ENCODE data around the gene SORBS2.

Gene SORBS2

DNA sequence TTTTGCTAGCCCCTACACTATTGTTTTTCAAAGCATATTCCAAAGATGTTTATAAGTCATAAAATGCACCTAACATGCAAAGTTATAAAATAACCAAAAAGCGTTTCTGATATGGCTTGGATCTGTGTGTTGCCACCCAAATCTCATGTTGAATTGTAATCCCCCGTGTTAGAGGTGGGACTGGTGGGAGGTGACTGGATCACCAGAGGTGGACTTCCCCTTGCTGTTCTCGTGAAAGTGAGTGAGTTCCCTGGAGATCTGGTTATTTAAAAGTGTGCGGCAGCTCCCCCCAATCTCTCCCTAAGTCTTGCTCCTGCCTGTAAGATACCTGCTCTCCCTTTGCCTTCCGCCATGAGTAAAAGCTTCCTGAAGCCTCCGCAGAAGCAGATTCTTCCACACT, 22.8 kb upstream of the SORBS2 start:
- TF ChIP-seq, protein P1, sequence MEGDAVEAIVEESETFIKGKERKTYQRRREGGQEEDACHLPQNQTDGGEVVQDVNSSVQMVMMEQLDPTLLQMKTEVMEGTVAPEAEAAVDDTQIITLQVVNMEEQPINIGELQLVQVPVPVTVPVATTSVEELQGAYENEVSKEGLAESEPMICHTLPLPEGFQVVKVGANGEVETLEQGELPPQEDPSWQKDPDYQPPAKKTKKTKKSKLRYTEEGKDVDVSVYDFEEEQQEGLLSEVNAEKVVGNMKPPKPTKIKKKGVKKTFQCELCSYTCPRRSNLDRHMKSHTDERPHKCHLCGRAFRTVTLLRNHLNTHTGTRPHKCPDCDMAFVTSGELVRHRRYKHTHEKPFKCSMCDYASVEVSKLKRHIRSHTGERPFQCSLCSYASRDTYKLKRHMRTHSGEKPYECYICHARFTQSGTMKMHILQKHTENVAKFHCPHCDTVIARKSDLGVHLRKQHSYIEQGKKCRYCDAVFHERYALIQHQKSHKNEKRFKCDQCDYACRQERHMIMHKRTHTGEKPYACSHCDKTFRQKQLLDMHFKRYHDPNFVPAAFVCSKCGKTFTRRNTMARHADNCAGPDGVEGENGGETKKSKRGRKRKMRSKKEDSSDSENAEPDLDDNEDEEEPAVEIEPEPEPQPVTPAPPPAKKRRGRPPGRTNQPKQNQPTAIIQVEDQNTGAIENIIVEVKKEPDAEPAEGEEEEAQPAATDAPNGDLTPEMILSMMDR (IDR thresholded peaks at IDR 0.05; ENCODE audit: borderline replicate concordance, insufficient read depth, low read depth, low read length): no peak

DNA sequence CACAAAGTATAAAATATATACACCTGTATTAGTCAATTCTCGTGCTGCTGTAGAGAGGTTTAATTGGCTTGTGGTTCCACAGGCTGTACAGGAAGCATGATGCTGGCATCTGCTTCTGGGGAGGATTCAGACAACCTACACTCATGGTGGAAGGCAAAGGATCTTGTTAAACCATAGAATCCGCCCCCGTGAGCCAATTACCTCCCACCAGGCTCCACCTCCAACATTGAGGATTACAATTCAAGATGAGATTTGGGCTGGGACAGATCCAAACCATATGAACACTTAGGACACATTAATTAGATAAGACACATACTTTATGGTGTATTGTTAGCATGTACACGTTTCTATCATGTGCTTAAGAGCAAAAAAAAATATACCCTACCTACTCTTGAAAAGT, 22.1 kb upstream of the SORBS2 start:
- H3K4me3 ChIP-seq (ENCODE audit: low read depth, low read length): no peak overlapping the region
- TF ChIP-seq, protein P1 (IDR thresholded peaks at IDR 0.05; ENCODE audit: borderline replicate concordance, insufficient read depth, low read depth, low read length): no peak

More for the DNA sequence above, 22.8 kb upstream of the SORBS2 start:
- no peak overlapping the region for H3K4me3 ChIP-seq (ENCODE audit: low read depth, low read length)

DNA sequence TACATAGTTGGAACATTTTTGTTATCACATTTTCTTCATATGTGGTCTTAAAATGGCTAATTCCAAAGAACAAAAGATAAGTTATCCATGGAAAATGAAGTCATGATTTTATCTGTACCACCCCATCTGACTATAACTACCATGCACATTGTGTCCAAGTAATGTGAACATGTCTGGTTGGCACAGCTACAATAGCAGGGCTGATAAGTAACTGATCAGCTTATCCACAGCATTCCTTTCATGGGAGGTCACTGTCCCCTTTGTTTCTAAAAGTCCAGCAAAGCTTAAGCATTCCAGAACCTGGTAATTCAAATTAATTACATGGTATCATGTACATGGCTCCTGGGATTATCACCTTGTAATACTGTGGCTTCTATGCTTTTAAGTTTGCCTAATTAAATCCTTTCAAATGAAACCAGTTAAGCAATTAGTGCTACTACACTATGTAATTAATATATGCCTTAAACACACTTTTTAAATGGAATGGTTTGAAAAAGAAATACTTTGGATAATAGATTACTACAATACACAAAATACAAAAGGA, 21.1 kb upstream of the SORBS2 start:
- TF ChIP-seq, protein P1 (IDR thresholded peaks at IDR 0.05; ENCODE audit: borderline replicate concordance, insufficient read depth, low read depth, low read length): no peak
- H3K4me3 ChIP-seq (ENCODE audit: low read depth, low read length): no peak overlapping the region

DNA sequence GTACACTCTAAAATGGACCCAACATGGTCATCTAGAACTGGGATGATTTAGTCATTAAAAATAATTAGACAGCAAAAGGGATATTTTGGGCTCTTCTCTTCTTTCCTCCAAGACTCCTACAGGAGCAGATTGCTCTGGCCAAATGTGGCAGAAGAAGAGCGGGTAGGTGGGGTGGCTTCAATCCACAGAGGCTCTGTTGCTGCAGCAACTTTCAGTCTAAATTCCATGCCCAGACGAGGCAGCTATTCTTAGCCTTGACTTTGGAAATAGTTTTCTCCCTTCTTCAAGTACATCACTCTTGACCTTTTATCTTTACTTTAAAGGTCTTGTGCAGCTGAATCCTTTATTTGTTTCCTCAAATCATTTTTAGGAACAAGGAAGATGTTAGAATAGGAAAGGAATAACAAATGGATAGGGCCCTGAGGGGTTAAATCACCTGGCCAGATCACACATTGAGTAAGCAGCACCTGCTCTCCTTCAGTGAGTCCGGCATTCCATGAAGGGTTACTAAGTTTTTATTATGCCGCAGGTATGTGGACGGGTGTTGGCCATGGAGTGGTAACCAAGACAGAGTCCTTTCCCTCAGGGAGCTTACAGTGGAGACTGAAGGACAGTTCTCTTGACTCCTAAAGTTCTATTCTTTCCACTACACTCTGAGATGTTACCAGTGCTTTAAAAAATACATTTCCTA, 19.3 kb upstream of the SORBS2 start:
- TF ChIP-seq, protein P1 (IDR thresholded peaks at IDR 0.05; ENCODE audit: borderline replicate concordance, insufficient read depth, low read depth, low read length): no peak
- no peak overlapping the region for H3K4me3 ChIP-seq (ENCODE audit: low read depth, low read length)

DNA sequence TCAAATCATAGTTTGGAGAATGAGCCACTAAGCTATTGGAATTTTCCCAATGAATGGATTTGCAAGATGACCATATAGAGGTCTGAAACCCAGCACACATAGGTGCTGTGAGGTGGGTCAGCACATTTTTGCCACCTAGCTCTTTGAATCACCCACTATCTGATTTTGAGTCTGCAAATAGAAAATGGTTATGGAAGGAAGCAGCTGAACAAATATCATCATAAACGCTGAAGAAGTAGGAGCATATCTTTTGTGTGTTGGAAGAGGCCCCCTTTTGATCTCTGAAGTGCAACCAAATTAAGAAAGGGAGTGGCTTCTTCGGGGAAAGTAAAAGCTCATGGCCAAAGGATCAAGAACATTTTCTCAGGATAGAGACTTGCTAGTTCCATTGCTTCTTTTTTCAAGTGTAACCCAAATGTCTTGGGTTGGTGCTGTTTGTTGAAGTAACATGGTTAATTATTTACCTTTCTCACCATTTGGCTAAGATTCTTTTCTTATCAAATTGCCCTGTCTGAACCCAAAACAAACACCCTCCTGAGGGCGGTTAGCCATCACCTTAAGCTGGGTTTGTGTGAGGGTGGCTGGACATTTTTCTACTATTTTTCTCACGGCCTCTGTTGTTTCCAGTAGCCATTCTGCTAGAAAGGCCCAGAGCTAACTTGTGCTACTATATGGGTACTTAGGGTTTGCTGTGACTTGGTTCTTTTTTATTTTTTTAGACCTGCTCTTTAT, 18.4 kb upstream of the SORBS2 start:
- TF ChIP-seq, protein P1 (IDR thresholded peaks at IDR 0.05; ENCODE audit: borderline replicate concordance, insufficient read depth, low read depth, low read length): no peak
- no peak overlapping the region for H3K4me3 ChIP-seq (ENCODE audit: low read depth, low read length)

DNA sequence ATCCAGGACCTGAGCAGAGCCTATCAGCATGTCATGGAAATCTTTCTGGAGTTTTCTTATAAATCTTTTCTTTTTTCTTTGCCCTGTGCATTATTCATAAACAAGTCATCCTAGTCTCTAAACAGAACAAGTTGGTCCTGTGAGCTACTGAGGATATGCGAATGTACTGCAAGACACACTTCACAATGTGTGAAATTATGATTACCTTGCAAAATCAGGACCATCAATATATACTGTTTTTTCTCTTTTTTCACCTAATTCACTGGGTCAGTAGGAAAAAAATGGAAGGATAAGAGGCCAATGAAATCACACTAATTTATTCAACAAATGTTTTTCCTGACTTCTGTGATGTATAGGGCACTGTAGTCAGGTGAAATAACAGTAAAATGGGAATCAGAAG, 14.4 kb upstream of the SORBS2 start:
- H3K4me3 ChIP-seq (ENCODE audit: low read depth, low read length): no peak overlapping the region
- TF ChIP-seq, protein P1 (IDR thresholded peaks at IDR 0.05; ENCODE audit: borderline replicate concordance, insufficient read depth, low read depth, low read length): no peak
